Measurements from ENCODE around the gene MACROD1.

Gene MACROD1

DNA sequence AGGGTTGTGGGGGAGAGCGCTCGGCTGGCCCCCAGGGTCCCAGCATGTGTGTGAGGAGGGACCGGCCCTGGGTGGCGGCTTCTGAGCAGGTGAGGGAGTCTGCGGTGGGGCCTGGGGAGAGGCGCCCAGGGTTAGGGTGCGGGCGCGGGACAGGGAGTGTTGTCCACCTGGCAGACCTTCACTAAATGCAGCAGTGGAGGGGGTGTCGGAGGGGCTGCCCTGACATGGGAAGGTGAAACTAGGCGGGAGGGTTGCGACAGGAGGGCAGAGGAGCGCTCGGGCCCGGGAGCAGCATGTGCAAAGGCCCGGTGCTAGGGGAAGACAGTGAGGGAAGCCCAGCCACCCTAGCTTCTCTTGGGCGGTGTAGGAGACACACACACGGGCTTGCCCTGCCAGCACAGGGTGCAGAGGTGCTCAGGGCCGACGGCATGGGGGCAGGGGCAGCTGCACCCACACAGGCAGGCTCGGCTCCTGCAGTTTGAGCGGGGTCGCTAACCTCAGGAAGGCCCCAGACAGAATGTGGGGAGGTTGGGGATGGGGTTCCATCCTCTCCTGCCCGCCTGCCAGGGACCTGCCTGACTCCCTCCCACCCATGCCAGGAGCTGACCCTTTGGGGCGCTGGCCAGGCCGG is 157.5 kb downstream of the MACROD1 start:
- no peak for DNase-seq

DNA sequence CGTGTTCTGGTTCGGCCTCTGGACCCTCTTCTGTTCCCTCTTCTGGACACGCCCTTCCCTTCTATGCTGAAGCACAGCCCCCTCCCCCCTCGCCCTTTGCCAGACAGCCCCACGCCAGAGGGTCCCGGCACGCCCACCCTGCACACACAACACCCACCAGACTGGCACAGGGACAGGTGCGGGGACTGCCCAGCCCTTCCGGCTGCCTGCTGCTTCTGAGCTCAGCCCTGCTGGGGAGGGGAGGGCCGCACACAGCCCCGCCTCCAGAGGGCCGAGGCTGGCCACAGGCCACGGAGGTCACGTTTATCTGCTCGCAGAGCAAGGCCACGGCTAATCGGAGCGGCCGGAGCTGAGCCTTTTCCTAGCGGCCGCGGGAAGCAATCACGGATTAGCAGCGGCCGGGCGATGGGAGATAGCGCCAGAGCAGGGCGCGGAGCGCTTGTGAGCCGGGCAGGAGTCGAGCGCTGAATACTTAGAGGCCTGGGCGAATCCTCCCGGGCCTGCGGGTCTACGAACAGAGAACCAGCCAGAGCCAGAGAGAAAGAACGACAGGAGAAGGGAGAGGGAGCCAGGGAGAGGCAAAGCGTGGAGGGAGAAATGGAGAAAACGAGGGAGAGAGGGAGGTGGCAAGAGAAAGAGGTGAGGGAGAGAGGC is 158.2 kb downstream of the MACROD1 start:
- DNase-seq = no peak

DNA sequence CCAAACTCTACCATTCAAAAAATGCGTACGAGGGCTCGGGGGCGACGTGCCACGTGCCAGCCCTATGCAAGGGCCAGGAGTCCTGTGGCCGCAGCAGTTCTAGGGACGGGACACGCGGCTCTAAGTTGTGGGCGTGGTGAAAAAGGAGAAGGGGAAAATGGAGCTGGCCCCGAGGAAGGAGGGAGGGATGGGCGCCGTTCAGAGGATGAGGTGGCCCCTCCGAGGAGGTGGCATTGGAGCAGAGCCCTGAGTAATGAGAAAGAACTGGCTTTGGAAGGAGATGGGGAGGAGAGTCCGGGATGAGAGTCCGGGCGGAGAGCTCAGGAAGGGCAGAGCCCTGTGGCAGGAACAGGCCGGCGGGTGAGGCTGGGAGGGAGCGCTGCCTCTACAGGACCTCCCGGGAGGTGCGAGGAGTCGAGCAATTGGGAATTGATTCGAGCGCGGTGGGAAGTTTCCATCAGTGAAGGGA is 158.7 kb downstream of the MACROD1 start:
- DNase-seq = peak; percentile 67

DNA sequence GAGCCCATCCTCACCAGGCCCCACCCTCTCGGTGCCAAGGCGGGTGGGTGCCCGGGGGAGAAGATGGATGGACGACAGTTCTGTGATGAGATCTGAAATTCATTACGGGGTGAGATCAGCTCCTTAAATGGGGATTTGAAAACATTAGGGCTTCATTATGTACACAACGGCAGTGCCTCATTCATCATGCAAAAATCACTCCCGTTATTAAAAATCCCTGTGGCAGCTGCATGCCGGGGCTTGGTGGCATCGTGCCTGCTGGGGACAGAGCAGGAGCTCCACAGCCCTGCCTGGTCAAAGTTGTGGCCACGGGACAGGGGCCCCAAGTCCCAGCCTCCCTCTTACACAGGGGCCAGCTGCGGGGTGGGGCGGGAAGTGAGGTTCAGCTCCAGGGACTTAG is 159.5 kb downstream of the MACROD1 start:
- DNase-seq = no peak

DNA sequence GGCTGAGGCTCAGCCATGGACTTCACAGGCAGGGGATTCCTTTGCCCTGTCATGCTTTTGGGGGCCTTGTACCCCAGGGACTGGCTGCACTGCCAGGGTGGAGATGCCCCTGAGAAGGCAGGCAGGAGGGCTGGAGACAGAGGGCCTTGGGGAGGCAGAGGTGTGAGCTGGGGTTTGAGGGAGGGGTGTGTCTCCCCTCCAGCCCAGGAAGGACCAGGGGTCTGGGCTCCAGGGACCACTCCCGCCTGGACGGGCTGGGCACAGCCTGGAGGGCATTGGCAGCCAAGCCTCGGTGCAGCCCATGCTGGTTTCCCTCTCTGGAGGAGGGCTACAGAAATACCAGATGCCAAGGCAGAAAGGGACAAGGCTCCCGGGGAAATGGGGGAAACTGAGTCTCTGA is 160.2 kb downstream of the MACROD1 start:
- DNase-seq = no peak

DNA sequence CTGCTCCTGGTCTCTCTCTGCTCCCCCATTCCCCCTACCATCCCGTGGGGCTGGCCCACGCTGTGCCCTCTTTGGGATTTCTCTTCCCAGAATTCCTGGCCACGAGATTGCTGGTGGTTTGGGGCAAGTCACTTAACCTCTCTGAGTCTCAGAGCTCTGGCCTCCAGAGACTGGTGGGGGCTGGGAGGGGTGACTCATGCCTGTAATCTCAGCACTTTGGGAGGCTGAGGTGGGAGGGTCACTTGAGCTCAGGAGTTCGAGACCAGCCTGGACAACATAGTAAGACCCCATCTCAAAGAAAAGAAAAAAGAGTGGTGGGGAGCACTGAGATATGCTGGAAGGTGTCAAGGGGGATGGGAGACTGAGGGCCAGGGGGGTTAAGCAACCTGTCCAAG is 161.3 kb downstream of the MACROD1 start:
- peak; percentile 51 for DNase-seq

DNA sequence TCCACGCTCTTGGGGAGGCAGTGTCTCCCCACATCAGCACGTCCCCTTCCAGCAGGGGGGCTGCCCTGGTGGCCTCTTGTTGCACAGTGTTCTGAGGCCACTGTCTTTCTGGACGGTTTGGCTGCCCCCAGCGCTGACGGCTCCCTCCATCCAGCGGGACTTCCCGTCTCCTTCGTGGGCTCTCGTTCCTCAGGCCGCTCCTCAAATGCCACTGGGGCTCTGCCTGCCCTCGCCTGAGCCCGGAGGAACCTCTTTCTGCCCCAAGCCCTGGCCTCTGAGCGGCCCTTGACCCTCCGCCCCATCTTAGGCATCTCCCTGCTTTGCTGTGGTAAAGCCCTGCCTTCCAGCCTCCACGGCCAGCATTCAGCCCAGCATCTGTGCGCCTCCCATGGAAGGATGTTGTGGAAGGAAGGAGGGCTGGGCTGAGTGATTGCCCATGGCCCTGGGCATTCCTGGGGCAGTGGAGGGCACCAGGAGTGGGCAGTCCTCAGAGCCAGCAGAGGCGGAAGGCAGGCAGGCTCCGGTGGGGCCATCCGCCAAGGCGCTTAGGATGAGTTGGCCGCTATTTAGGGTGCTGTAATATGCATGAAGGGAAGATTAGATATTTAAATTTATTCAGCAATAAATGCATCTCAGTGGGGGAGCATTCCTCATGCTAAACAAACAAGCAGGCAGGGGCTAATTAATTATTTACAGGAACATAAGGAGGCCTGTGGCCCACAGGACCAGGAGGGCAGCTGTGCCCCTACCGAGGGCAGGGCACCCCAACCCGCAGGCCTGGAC is 161.9 kb downstream of the MACROD1 start:
- peak; percentile 74 for DNase-seq

DNA sequence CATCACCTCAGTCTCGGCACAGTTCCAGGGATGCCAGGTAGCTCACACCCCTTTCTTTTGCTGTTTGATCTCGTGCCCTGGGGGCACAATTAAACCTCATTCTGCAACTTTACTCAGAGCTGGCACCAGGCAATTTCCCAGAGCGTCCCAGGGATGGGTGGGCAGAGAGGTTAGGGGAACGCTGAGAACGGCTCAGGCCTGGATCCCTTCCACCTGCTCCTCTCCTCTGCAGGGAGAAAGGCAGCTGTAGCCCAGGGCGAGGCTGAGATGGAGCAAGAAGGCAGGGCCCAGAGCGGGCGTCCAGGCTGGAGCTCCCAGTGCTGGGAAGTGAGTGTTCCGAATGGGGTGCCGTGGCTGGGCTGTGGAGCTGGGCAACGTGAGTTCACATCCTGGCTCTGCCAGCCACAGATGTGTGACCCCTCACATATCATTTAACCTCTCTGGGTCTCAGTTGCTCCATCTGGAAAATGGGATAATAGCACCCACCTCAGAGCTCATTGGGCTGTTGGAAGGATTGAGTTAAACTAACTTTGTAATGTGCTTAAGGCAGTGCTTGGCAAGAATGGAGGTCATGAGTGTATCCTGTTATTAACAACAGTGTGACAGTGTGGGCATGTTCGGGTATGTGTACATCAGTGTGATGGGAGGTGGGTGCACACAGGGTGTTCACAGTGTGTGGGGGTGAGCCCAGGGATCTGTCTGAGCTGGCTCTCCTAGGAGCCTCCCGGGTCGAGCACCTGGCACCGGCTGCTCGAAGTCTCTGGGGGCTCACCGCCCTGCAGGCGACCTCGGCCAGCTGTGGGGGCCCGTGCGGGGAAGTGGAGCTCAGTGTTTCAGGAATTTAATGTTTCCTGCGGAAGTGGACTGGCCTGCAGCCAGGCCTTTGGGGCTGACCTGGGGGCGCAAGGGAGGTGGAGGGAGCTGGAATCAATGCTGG is 164.2 kb downstream of the MACROD1 start:
- DNase-seq = peak; percentile 41

DNA sequence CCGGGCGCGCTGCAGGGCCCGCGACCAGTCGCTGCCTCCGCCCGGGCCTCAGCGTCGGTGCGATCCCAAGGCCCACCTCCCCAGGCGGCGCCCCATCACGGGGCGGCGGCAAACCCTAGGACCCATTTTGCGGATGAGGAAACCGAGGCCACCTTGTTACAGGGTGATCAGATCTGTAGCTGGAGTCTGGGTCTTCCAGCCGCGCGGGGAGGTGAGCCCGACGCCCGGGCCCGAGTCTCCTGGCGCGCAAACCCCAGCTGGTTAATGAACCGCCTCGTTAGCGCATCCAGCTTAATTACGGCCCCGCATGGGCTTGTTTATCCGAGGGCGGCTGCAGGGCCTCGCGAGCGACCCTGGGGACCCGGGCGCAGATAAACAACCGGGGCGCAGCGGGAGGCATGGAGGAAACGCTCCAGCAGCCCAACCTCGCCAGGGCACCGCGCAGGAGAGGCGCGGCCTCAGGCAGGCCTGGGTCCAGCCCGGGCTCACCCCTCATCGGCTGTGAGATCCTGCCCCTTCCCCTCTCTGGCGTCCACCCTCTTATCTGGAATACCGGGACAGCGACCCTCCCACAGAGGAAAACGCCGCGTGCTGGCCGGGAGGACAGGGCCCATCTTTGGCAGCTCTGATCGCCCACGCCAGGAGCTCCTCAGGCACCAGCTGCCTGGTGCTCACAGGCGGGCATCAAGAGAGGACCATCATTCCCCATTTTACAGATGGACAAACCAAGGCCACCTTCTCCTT is 165.0 kb downstream of the MACROD1 start:
- DNase-seq = no peak

DNA sequence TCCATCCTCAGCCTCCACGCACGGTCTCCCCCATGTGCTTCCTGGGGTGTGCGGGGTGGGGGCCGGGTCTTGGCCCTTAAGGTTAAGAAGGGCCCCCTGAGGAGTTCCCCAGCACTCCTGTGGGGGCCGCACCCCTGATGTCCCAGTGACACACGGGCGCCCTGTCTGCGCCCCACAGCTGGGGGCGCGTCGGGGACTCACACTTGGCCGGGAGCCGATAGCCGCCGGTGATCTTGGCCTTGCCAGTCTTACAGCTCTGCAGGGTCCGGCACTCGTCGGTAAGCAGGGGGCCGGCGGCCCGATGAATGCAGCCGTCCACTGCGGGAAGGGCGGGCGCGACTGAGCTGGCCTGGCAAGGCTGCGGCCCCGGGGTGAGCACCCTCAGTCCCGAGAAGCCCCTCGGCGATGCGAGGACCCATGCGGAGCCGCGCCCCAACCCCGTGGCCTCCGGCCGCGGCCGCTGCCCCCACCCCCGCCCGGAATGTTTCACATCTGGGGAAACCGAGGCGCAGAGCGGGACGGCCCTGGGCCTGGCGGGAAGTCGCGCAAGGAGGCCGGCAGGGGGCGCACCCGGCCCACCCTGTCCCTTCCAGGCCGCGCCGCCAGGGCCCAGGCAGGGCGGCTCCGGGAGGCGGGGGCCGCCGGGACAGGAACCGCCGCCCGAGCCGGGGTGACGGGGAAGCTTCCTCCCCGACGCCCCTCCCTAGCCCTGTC is 165.7 kb downstream of the MACROD1 start:
- no peak for DNase-seq

DNA sequence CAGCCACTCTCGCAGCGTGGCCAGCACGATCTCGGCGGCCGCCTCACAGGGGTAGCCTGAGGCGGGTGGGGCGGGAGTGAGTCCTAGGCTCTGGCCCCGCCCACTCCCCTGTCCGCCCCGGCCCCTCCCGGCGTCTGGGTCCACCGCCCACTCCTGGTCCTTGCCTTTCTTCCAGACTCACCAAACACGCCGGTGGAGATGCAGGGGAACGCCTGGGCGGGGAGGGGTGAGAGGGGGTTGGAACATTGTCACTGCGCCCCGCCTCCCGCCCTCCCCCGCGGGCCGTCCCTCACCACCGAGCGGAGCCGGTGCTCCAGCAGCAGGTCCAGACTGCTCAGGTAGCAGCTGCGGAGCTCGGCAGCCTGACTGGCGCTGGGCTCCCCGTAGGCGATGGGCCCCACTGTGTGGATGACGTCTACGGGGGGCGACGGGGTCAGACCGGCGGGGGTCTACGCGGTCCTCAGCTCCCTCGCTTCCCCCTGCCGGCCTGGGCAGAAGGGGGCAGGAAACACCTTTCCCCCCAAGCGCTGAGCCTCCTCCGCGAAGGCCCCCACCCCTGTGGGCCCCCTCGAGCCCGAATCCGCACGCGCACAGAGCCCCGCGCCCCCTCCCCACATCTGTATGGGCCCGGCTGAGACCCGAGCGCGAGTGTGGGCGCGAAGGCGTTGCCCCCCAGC is 166.4 kb downstream of the MACROD1 start:
- no peak for DNase-seq

DNA sequence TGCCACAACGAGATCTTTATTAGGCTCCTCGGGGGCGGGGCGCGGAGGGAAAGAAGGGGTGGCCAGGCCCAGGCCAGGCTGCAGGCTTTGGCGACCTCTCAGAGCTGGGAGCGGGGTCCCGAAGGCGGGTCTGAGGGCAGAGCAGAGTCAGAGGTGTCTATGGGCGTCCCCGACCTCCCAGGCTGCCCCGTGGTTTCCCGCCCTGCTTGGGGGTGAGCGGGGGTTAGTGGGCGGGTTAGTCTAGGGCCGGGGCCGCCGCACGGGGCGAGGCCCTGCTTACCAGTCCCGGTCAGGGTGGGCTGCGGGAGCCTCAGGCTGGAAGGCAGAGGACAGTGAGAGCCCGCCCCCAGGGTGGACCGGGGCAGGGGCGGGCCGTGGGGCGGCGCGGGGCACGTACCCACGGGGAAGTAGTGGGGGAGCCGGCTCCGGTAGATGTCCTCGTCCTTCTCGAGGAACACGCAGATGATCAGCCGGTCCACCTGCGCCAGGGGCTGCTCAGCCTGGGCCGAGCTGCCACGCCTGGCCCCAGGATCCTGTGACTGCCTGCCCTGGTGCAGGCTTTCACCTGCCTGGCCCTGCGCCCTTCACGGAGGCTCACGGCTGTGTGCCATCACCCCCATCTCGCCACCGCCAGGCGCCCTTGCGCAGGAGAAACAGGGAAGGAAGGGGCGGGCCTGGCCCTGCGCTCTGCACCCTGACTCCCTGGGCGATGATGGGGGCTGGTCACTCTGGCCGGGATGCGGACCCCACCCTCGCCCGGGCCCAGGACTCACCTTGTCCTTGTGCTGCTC is 167.2 kb downstream of the MACROD1 start:
- no peak for DNase-seq

DNA sequence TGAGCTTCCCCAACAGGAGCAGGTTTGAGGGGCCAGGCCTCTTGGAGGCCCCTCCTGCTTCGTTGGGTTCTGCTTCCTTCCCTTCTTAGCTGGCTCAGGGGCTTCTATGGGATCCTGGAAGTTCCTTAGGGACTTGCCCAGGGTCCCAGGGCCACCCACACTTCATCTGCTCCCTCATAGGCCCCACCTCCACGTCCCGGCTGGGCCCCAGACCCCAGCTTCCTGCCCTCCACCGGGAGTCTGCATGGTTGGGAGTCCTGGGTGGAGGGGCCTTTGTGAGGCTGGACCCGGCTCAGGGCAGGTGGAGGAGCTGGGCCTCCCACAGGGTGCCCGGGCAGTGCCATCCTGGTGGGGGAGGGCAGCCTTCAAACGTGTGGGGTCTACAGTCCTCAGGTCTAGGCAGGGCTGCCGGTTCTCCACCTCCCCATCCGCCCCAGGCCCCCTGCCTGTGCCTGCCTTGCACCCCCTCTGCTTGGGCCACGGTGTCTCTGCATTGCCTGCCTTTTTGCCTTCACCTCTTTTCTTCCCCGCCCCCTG is 168.0 kb downstream of the MACROD1 start:
- no peak for DNase-seq

DNA sequence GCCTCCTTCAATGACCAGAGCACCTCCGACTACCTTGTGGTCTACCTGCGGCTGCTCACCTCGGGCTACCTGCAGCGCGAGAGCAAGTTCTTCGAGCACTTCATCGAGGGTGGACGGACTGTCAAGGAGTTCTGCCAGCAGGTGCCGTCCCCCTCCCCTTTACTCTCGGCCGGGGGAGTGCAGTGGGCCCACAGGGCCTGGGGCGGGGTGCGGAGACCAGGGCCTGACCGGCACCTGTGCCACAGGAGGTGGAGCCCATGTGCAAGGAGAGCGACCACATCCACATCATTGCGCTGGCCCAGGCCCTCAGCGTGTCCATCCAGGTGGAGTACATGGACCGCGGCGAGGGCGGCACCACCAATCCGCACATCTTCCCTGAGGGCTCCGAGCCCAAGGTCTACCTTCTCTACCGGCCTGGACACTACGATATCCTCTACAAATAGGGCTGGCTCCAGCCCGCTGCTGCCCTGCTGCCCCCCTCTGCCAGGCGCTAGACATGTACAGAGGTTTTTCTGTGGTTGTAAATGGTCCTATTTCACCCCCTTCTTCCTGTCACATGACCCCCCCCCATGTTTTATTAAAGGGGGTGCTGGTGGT is 168.7 kb downstream of the MACROD1 start:
- no peak for DNase-seq

DNA sequence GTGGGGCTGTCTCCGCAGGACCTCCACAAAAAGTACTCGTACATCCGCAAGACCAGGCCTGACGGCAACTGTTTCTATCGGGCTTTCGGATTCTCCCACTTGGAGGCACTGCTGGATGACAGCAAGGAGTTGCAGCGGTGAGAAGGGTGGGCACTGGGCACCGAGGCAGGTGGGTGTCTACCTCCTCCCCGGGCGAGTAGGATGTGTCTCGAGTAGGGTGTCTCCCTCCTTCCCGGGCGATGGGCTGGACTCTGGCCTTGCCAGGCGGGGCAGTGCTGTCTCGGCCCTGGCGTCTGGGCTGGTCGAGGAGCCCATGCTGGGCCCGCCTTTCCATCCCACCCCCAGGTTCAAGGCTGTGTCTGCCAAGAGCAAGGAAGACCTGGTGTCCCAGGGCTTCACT is 169.4 kb downstream of the MACROD1 start:
- DNase-seq = no peak

DNA sequence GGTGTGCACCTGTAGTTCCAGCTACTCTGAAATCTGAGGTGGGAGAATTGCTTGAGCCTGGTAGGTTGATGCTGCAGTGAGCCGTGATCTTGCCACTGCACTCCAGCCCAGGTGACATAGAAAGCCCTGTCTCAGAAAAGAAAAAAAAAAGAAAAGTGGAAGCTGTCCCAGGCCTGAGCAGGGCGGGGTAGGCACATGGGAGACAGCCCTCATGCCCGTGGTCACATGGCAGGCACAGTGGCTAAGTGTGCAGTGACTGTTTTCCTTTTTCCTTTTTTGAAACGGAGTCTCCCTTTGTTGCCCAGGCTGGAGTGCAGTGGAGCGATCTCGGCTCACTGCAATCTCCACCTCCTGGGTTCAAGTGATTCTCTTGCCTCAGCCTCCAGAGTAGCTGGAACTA is 171.9 kb downstream of the MACROD1 start:
- DNase-seq = no peak

DNA sequence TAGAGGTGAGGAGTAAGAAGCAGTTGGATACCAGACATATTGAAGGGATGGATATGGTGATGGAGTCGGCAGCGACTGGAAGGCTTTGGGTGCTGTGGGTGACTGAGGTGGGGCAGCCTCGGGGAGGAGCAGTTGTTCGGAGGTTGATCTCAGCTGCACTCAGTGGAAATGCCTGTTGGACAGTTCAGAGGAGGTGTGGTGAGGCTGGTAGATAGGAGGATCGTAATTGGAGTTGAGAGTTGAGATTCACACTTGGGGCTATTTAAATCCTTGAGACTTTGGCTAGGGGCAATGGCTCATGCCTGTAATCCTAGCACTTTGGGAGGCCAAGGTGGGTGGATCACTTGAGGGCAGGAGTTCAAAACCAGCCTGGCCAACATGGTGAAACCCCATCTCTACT is 172.8 kb downstream of the MACROD1 start:
- no peak for DNase-seq

DNA sequence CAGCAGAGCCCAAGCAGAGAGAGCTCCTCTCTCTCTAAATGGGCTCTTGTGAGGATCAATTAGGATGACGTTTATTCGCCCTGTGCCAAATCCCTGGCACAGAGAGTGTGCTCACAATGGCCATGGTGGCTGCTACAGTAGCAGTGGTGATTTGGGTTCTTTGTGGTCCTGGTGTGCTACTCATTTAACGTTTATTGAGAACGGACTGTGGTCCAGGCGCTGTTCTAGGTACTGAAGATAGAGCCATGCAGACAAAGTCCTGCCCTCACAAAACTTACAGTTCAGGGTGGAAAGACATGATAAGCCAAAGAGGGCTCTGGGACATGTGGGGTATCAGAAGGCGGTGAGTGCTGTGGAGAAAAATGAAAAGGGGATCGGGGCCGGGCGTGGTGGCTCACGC is 174.4 kb downstream of the MACROD1 start:
- no peak for DNase-seq

DNA sequence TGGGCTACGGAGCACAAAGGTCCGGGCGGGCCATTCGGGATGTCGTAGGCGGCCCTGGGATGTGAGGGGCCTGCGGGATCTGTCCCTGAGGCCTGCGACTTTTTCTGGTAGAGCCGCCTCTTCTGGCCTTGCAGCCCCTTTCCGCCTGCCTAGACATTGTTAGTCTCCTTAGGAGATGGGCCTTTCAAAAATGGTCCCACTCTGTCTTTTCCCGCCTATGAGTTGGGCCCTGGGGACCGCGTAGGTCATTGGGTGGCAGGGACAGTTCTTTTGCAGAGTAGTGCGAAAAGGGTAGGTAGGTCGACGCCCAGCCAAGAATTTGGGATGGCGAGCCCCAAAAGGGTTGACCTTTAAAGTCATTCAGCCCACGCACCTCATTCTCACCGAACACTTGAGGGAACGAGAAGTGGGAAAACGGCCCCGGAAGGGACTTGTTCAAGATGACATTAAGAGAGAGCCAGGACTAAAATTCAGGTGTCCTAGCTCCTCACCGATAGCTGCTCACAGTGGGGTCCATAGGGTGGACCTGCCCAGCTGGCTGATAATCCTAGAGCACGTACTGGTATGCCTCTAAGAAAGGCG is 178.9 kb downstream of the MACROD1 start:
- no peak for DNase-seq
